ENCODE data around the gene OASL. TPM values are rescaled to one million over a fixed set of nuclear protein-coding genes. Genes with fewer than 3 reads are reported as not detected.

The OASL gene
- total and polyA plus RNA-seq, 10 of the 15 experiments (the other 5 are each of a cell fraction or from before 2014, with no cell fraction given), result 2.3 to 9.1 (median 2.7) TPM

DNA sequence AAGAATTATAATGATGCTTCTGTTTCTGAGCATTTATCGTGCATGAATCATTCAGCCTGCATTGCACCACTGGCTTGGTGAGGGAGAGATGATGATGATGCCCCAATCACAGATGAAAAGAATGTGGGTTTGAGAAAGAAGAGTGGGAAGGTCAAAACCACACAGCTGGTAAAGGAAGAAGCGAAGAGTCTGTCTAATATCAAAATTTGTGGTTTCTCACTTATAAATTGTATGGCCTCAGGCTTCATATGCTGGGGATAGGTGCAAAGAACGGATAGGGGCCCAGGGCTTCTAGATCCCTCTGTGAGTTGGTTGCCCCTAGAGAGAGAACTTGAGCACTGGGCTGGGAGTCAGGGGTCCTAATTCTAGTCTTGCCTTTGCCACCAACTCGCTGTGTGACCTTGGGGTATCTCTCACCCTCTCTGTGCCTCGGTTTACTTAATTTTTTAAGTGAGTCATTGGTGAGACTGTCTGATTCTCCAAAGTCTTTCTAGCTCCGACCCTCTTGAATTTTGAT lies 2.2 kb downstream of the OASL start (continued):
- TF ChIP-seq GATAD2B (conservative IDR thresholded peaks at IDR 0.05; ENCODE audit: low read depth), result no peak

GRCh38 chr12:121034616-121035305 lies 4.3 kb downstream of the OASL start:
- in situ Hi-C loops (cut with MboI) (no loop called here), intact Hi-C loops (cut with micrococcal nuclease; ENCODE audit: unreplicated experiment) (no loop called here)
- Histone ChIP-seq H2AFZ (ENCODE audit: control insufficient read depth, low read depth, low read length) (no peak overlapping the region), H3K4me1 (ENCODE audit: control insufficient read depth, insufficient read depth, low read length) (peaks cover 16% of the 10 kb centered on the region), H3K27me3 (replicated peaks in 1 of 2; ENCODE audit: control insufficient read depth in 2 of 2, insufficient read depth in 2 of 2, low read length in 1 of 2) (no peaks in the 10 kb centered on the region), H3K9ac (ENCODE audit: control insufficient read depth, insufficient read depth, low read length) (no peak overlapping the region), H3K9me3 (replicated peaks; ENCODE audit: control insufficient read depth, insufficient read depth, low read length) (no peaks in the 10 kb centered on the region; the same call in 2 of the 3 replicates), H3K4me2 (ENCODE audit: control insufficient read depth, insufficient read depth) (no peak overlapping the region), H4K20me1 (ENCODE audit: control insufficient read depth, insufficient read depth) (no peaks in the 10 kb centered on the region), H3K27ac (ENCODE audit: control insufficient read depth, insufficient read depth) (no peak overlapping the region), H3K4me3 (no peak overlapping the region), H3K79me2 (ENCODE audit: control insufficient read depth, insufficient read depth, low read length) (peaks cover 2% of the 10 kb centered on the region), H3K36me3 (ENCODE audit: control insufficient read depth in 2 of 2, insufficient read depth in 2 of 2, low read length in 1 of 2) (no peaks in the 10 kb centered on the region)
- ChIA-PET SMC1A (ENCODE audit: uncharacterized antibody, unreplicated experiment) (interaction anchor here (0.8 to 1.0 kb wide), 2 partner anchors 23 to 80 kb away, joined by 3 read pairs; no protein-coding TSS in a partner anchor), POLR2A (interaction anchor here (0.5 to 1.1 kb wide), 2 partner anchors 16 to 158 kb away, joined by 3 to 5 read pairs; no protein-coding TSS in a partner anchor), CTCF (interaction anchor here (0.7 to 2.7 kb wide), 5 partner anchors 25 to 452 kb away, joined by 3 to 8 read pairs (median 3); no protein-coding TSS in a partner anchor), RAD21 (ENCODE audit: unreplicated experiment) (interaction anchor here (1.7 kb wide), 1 partner anchor 25 kb away, joined by 5 read pairs; no protein-coding TSS in a partner anchor)
- 78% methylated on average over 9 of the region's 9 CpGs for WGBS (ENCODE audit: insufficient coverage, insufficient replicate concordance, low lambda C conversion rate, missing lambda C conversion rate)
- no peak for DNase-seq (ENCODE audit: low read depth, low spot score)
- TF ChIP-seq SMC3 (IDR thresholded peaks at IDR 0.05; ENCODE audit: borderline replicate concordance, low read length), result no peak
- no peak for TF ChIP-seq LARP7 (IDR thresholded peaks at IDR 0.05)
- no peak for TF ChIP-seq ZBTB33 (IDR thresholded peaks at IDR 0.05)
- no peak for TF ChIP-seq ZSCAN29 (IDR thresholded peaks at IDR 0.05)
- no peak for TF ChIP-seq CBX5 (IDR thresholded peaks at IDR 0.05; ENCODE audit: low read depth)
- TF ChIP-seq SRF (IDR thresholded peaks at IDR 0.05; ENCODE audit: low read depth in 2 of 2, low read length in 2 of 2), result no peak
- TF ChIP-seq NR2F1 (conservative IDR thresholded peaks at IDR 0.05), result no peak
- TF ChIP-seq ZBTB4 (CRISPR knock-in tag; IDR thresholded peaks at IDR 0.05), result no peak
- no peak for TF ChIP-seq CHD4 (IDR thresholded peaks at IDR 0.05)
- no peak for TF ChIP-seq SIX5 (IDR thresholded peaks at IDR 0.05; ENCODE audit: low read depth, low read length, severe bottlenecking)
- no peak for TF ChIP-seq RAD21 (IDR thresholded peaks at IDR 0.05; ENCODE audit: insufficient read depth, low read depth, low read length)
- TF ChIP-seq ZNF24 (IDR thresholded peaks at IDR 0.05), result no peak
- TF ChIP-seq DPF2 (IDR thresholded peaks at IDR 0.05), result no peak
- TF ChIP-seq BMI1 (IDR thresholded peaks at IDR 0.05; ENCODE audit: borderline replicate concordance), result no peak
- TF ChIP-seq EZH2 (IDR thresholded peaks at IDR 0.05; ENCODE audit: borderline replicate concordance, control insufficient read depth, low read depth, low read length), result no peak
- FAIRE-seq, result no peak
- ATAC-seq, result no peak
- no TSS peak for BruUV-seq (replicated peaks)

Measured in GM12878 (cell line).